Stimulated activated CD4-positive, alpha-beta T cell treated with anti-CD3 and anti-CD28 coated beads, Interleukin-1b, Interleukin-23, amount 100 ng/mL, for 24 hours (primary cell): ENCODE results near the gene ARHGAP15.

Experiments used
- DNase-seq, 4 experiments: peaks; one replicate each; pipeline ENCODE4 v3.0.0-alpha.2; 2020; ENCODE audit warnings: low read depth in 4 of 4, low spot score in 1 of 4

The ARHGAP15 gene

DNA sequence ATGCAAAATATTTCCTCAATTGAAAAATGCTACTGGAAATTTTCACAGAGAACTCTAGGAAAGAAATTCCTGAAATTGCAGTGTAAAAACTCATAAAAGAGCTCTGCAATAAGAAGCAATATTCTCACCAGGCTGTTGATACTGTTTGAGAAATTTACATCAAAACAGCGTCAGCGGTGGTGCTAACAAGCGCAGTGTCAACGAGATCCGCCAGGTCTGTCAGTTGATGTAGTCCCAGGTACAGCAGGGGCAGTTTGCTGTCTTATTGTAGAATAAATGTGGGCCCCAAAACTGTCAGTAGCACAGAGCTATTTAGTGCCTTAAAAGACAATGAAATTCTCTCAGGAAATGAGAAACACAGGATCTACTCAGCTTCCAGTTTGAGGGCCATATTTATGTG lies 611.2 kb downstream of the ARHGAP15 start:
- DNase-seq = no peak

GRCh38 chr2:143741205-143741604 lies 612.0 kb downstream of the ARHGAP15 start:
- no peak for DNase-seq

- DNase-seq = no peak
Observed at GRCh38 chr2:143742581-143742980, 613.4 kb downstream of the ARHGAP15 start.

DNA sequence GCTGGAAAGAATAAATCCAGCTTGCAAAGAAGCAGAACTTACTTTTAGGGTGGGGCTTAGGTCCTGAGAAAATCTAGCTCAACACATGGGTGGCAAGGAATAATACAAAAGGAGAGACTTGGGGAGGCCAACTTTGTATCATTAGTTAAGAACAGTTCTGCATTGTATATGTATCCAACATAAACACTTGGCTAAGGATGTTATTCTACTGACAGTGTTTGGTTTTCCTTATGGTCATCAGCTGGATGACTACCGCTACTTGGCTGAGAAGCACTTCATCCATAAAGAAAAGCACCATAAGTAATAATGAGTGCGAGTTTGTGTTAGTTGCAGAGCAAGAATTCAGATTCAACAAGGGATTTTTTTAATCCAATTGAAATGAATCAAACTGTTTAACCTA lies 614.9 kb downstream of the ARHGAP15 start:
- DNase-seq = no peak

DNA sequence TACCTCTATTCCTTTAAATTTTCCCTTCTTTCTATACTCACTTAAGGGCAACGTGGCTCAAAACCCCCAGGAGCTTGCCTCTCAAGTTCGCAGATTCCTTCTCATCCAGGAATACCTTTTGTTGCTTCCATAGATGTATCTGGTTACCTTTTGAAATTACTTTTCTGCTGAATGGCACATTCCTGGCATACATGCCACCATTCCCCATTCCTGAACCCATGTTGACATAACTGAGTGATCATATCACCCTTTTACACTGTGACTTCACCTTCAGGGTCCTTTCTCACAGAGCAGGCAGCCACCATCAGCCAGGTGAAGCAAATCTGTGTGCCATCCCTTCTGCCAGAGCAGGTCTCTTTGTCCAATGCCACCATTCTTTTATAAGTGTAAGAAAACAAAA lies 615.8 kb downstream of the ARHGAP15 start:
- no peak for DNase-seq

- DNase-seq = no peak
Observed at GRCh38 chr2:143754742-143755141, 625.5 kb downstream of the ARHGAP15 start.

- DNase-seq = no peak
Observed at GRCh38 chr2:143758629-143759330, 629.6 kb downstream of the ARHGAP15 start.

- DNase-seq = no peak
Observed at GRCh38 chr2:143759455-143759854, 630.2 kb downstream of the ARHGAP15 start.

- no peak for DNase-seq
Observed at GRCh38 chr2:143762176-143762928, 633.1 kb downstream of the ARHGAP15 start.

- DNase-seq = no peak
Observed at GRCh38 chr2:143764261-143764660, 635.0 kb downstream of the ARHGAP15 start.

- DNase-seq = no peak
Observed at GRCh38 chr2:143764706-143765105, 635.5 kb downstream of the ARHGAP15 start.

GRCh38 chr2:143768991-143769390 lies 639.8 kb downstream of the ARHGAP15 start:
- DNase-seq = no peak

- no peak for DNase-seq
Observed at GRCh38 chr2:143771939-143772338, 642.7 kb downstream of the ARHGAP15 start.

DNA sequence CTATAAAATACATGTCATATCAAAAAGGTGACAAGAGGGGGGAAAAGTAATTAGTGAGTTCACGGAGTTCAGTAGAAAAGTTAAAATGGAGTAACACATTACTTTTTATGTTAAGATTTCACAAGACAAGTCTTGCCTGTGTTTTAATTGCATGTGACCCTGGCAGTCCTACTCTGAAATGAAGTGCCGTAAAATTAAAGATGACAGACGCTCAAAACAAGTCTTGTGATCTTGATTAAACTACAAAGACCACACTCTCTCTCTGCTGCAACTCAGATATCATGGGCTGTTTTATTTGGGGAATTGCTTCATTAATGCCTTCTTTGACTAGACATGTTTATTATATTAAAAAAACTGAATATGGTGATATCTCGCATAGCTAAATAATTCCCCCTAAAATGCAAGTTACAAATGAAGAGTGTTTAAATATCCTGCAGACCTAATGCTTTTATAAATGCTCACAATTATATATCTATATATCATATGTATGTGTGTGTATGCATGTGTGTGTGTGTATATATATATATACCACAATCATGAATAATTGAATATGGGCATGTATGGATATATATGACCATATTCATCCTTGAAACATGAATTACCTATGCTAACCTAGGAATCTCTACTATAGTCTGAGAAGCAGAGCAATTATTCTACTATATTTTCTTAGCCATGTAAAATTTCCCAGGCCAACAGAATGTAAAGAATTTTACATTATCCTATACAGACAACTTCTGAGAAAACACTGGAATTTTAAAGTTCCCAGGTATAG lies 647.5 kb downstream of the ARHGAP15 start:
- DNase-seq = no peak

GRCh38 chr2:143779021-143779420 lies 649.8 kb downstream of the ARHGAP15 start:
- no peak for DNase-seq

GRCh38 chr2:143786026-143786765 lies 657.0 kb downstream of the ARHGAP15 start:
- DNase-seq = no peak

DNA sequence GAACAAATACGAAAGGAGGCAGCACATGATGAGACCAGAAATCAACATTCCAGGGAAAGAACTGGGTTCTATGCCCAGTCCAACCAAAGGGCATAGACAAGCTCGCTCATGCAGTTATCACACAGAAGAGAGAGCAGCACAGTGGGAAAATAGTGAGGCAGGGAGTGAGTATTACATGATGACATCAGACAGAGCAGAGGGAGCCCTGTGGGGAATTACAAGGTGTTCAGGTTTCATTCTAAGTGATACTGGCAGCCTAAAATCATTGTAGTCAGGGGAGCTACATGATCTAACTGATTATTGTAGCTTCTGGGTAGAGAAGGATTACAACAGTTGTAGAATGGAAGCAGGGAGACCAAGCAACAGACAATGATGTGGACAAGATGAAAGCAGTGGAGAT lies 658.5 kb downstream of the ARHGAP15 start:
- DNase-seq = no peak

GRCh38 chr2:143792602-143793001 lies 663.4 kb downstream of the ARHGAP15 start:
- no peak for DNase-seq

GRCh38 chr2:143793381-143793780 lies 664.2 kb downstream of the ARHGAP15 start:
- DNase-seq = no peak

DNA sequence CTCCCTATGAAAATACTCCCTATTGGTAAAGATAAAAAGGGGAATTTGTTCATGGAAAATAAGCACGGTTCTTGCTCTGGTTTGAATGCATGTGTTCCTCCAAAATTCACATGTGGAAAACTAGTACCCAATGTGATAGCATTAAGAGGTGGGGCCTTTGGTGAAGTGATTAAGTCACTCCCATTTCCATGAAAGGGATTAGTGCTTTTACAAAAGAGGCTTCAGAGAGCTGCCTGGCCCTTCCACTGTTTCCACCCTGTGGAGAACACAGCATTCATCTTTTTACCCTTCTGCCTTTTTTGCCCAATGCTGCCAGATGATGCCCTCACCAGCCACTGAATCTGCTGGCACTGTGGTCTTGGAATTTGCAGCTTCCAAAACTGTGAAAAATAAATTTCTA lies 666.8 kb downstream of the ARHGAP15 start:
- DNase-seq = no peak

DNA sequence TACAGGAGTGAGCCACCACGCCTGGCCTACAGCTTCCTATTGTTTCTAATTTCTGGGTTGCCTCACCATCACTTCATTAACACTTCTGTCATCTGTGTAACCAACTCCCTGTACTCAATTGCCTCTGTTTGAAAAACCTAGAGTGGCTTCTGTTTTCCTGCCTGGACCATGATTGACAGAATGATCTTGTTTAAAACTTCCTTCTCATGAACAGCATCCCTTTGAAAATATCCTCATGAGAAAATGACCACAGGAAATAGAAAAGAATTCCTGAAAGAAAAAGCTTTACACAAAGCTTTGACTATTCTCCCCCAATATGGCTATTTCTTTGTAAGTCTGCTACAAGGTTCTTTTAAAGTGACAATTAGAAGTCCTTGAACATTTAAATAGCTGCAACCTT lies 672.3 kb downstream of the ARHGAP15 start:
- DNase-seq = no peak
